K562 (cell line): ENCODE results near the gene LRRC51. TPM values are rescaled to one million over a fixed set of nuclear protein-coding genes. Genes with fewer than 3 reads are reported as not detected.

ENCODE experiments used
- ARID3A ChIP-seq: IDR thresholded peaks from 2 replicates; pipeline ENCODE4 v1.6.1; 2012; ENCODE audit warnings: low read depth, low read length, improper control_type of control experiment, borderline replicate concordance
- CREB1 ChIP-seq, 2 experiments: sonication (generic) in 1 of 2; formaldehyde crosslinking in 1 of 2; IDR thresholded peaks; 2 replicates each; pipeline versions ENCODE4 v1.6.1 to v1.8.0; 2012 to 2022; ENCODE audit warnings: inconsistent platforms in 1 of 2, mild to moderate bottlenecking in 1 of 2, missing genetic modification reagents in 1 of 2, moderate library complexity in 1 of 2
- ELF4 ChIP-seq: fragments of 450-650 bp; formaldehyde crosslinking; IDR thresholded peaks from 2 replicates; pipeline ENCODE4 v1.4.0; 2022; ENCODE audit warnings: missing genetic modification characterization
- GTF3C2 ChIP-seq: IDR thresholded peaks from 3 replicates; pipeline ENCODE4 v1.6.1; 2011; ENCODE audit warnings: borderline replicate concordance, mild to moderate bottlenecking, moderate library complexity; ENCODE audit not compliant: insufficient read length; ENCODE audit errors: extremely low read depth
- HMGN3 ChIP-seq: IDR thresholded peaks from 2 replicates; pipeline ENCODE4 v1.6.1; 2011; ENCODE audit warnings: borderline replicate concordance, low read depth, mild to moderate bottlenecking, mixed read lengths, low read length; ENCODE audit not compliant: insufficient read length; ENCODE audit errors: extremely low read depth
- NFXL1 ChIP-seq: fragments of 450-650 bp; formaldehyde crosslinking; IDR thresholded peaks from 2 replicates; pipeline ENCODE4 v1.4.0; 2021; ENCODE audit warnings: mild to moderate bottlenecking
- RBM17 ChIP-seq: fragments of 200-400 bp; formaldehyde crosslinking; IDR thresholded peaks from 2 replicates; pipeline ENCODE4 v1.6.1; 2017; ENCODE audit warnings: low read depth, mild to moderate bottlenecking, low read length, borderline replicate concordance
- RBM34 ChIP-seq: fragments of 200-400 bp; formaldehyde crosslinking; IDR thresholded peaks from 2 replicates; pipeline ENCODE4 v1.6.1; 2018; ENCODE audit warnings: low read length, borderline replicate concordance; ENCODE audit not compliant: insufficient read depth
- RCOR1 ChIP-seq, 2 experiments: IDR thresholded peaks; 2 replicates each; pipeline ENCODE4 v1.6.1; 2012; ENCODE audit warnings: low read depth in 2 of 2, low read length in 2 of 2, borderline replicate concordance in 1 of 2, improper control_type of control experiment in 1 of 2
- SMARCE1 ChIP-seq: fragments of 450-650 bp; IDR thresholded peaks from 2 replicates; pipeline ENCODE4 v1.7.1; 2016; ENCODE audit warnings: mild to moderate bottlenecking
- SOX6 ChIP-seq: fragments of 450-650 bp; IDR thresholded peaks from 2 replicates; pipeline ENCODE4 v1.6.1; 2014; ENCODE audit warnings: mild to moderate bottlenecking
- SRF ChIP-seq, 2 experiments: fragments of 250-450, 450-650 bp in 1 of 2; sonication (Bioruptor Pico) in 1 of 2; sonication (generic) in 1 of 2; formaldehyde crosslinking; IDR thresholded peaks; 2 replicates each; pipeline versions ENCODE4 v1.5.0 to v1.5.1; 2020 to 2022; ENCODE audit warnings: mild to moderate bottlenecking in 1 of 2, missing genetic modification reagents in 1 of 2
- TAL1 ChIP-seq: fragments of 450-650 bp; IDR thresholded peaks from 2 replicates; pipeline ENCODE4 v1.6.1; 2016; ENCODE audit warnings: mild to moderate bottlenecking
- TSHZ1 ChIP-seq: fragments of 250-450 bp; sonication (Bioruptor Pico); IDR thresholded peaks from 2 replicates; pipeline ENCODE4 v1.4.0; 2020; ENCODE audit warnings: mild to moderate bottlenecking, moderate library complexity
- UBTF ChIP-seq, 2 experiments: IDR thresholded peaks; 2 replicates each; pipeline ENCODE4 v1.6.1; 2012; ENCODE audit warnings: improper control_type of control experiment in 2 of 2, low read depth in 2 of 2, low read length in 2 of 2, borderline replicate concordance in 1 of 2
- ZC3H11A ChIP-seq: IDR thresholded peaks from 2 replicates; pipeline ENCODE4 v1.6.1; 2012; ENCODE audit warnings: low read depth, low read length, improper control_type of control experiment
- ZNF133 ChIP-seq: fragments of 250-450 bp; sonication (Bioruptor Pico); IDR thresholded peaks from 2 replicates; pipeline ENCODE4 v1.4.0; 2020; ENCODE audit warnings: mild to moderate bottlenecking
- ZNF253 ChIP-seq: fragments of 250-450 bp; sonication (Bioruptor Pico); conservative IDR thresholded peaks from 2 replicates; pipeline ENCODE4 v1.6.1; 2021; ENCODE audit warnings: mild to moderate bottlenecking
- polyA plus RNA-seq, 8 experiments: library from polyadenylated mRNA; depleted of rRNA in 4 of 8; stranded (reverse) in 5 of 8; unstranded in 3 of 8; fragments of >200 nt; fragmentation: Nextera tagmentation in 2 of 8; fragmentation: Illumina TruSeq in 1 of 8; extraction: Ambion mirVana in 2 of 8; extraction: Trizol in 1 of 8; gene quantifications; 2 replicates each; pipeline versions ENCODE4 v1.2.1 to v1.2.3, GENCODE V29; 2011 to 2014; ENCODE audit warnings: inconsistent platforms in 1 of 8, missing spikeins in 1 of 8
- total RNA-seq, 7 experiments: library from RNA; depleted of rRNA in 6 of 7; stranded (reverse); fragments of >200 nt in 6 of 7; fragmentation: Illumina TruSeq in 2 of 7; extraction: Trizol in 2 of 7; gene quantifications; 2 replicates each; pipeline versions ENCODE4 v1.2.1 to v1.2.3, GENCODE V29; 2011 to 2021; ENCODE audit warnings: low replicate concordance in 1 of 7

LRRC51 gene
- total and polyA plus RNA-seq, 9 of the 15 experiments (the other 6 are each of a cell fraction or from before 2014, with no cell fraction given) = 4.7 to 10.6 (median 5.6) TPM

GRCh38 chr11:72122607-72123006 is 42.0 kb downstream of the LRRC51 start (continued):
- no peak for TF ChIP-seq TSHZ1 (CRISPR knock-in tag)
- TF ChIP-seq ZNF133 = no peak
- TF ChIP-seq UBTF (IDR thresholded peaks at IDR 0.05; ENCODE audit: borderline replicate concordance in 1 of 2, low read depth in 2 of 2, low read length in 2 of 2) = no peak
- TF ChIP-seq TAL1 = peak; percentile 61; the same call in 1 of the 2 replicates
- no peak for TF ChIP-seq CREB1 (IDR thresholded peaks at IDR 0.05)
- TF ChIP-seq CREB1 (CRISPR knock-in tag; IDR thresholded peaks at IDR 0.05) = no peak
- TF ChIP-seq RCOR1 (IDR thresholded peaks at IDR 0.05; ENCODE audit: borderline replicate concordance in 1 of 2, low read depth in 2 of 2, low read length in 2 of 2) = peak in 1 of 2 experiments; percentile 52; a peak in 1 of 4 replicates
- no peak for TF ChIP-seq ELF4 (CRISPR knock-in tag)
- TF ChIP-seq RBM34 = no peak
- peak; percentile 48; the same call in 1 of the 2 replicates for TF ChIP-seq SMARCE1
- TF ChIP-seq RBM17 = no peak
- TF ChIP-seq SOX6 = peak; percentile 73
- TF ChIP-seq GTF3C2 = no peak
- no peak for TF ChIP-seq NFXL1 (CRISPR knock-in tag)
- TF ChIP-seq ZNF253 = no peak
- TF ChIP-seq SRF (CRISPR knock-in tag; IDR thresholded peaks at IDR 0.05) = no peak
- no peak for TF ChIP-seq HMGN3
- no peak for TF ChIP-seq ARID3A
- no peak for TF ChIP-seq ZC3H11A
